CD14-positive monocyte (primary cell): ENCODE data around the gene CLDND1. TPM values are rescaled to one million over a fixed set of nuclear protein-coding genes. Genes with fewer than 3 reads are reported as not detected.

ENCODE experiments used
- DNase-seq, 3 donors: peaks; one replicate each; pipeline ENCODE4 v3.0.0-alpha.2; 2011 to 2022
- H2AFZ ChIP-seq: 2 replicates; pipeline ENCODE4 v1.6.0; 2012; ENCODE audit warnings: mild to moderate bottlenecking, low read depth, low read length, inconsistent platforms; ENCODE audit not compliant: insufficient read depth, poor library complexity, severe bottlenecking
- H3K27ac ChIP-seq, 2 donors: 1 replicate in 1 of 2; 2 replicates in 1 of 2; pipeline ENCODE4 v1.5.1; 2012 to 2013; ENCODE audit warnings: low read length in 2 of 2, control low read depth in 1 of 2, inconsistent platforms in 1 of 2, low read depth in 1 of 2, mild to moderate bottlenecking in 1 of 2
- H3K27me3 ChIP-seq, 2 donors: one replicate each; pipeline versions ENCODE4 v1.6.0 to v1.6.1; 2011 to 2013; ENCODE audit warnings: low read length in 2 of 2; ENCODE audit not compliant: control insufficient read depth in 2 of 2, insufficient read depth in 2 of 2
- H3K36me3 ChIP-seq, 2 donors: replicated peaks in 1 of 2; 1 replicate in 1 of 2; 2 replicates in 1 of 2; pipeline versions ENCODE4 v1.5.1 to v1.6.1; 2012 to 2013; ENCODE audit warnings: low read length in 2 of 2, control low read depth in 1 of 2, inconsistent platforms in 1 of 2, mild to moderate bottlenecking in 1 of 2; ENCODE audit not compliant: insufficient read depth in 2 of 2, control insufficient read depth in 1 of 2
- H3K4me1 ChIP-seq, 2 donors: 1 replicate in 1 of 2; 2 replicates in 1 of 2; pipeline versions ENCODE4 v1.5.1 to v1.6.1; 2012 to 2013; ENCODE audit warnings: low read length in 2 of 2, control low read depth in 1 of 2, inconsistent platforms in 1 of 2, mild to moderate bottlenecking in 1 of 2, moderate library complexity in 1 of 2; ENCODE audit not compliant: insufficient read depth in 2 of 2, control insufficient read depth in 1 of 2
- H3K4me2 ChIP-seq: replicated peaks from 2 replicates; pipeline ENCODE3; 2012; ENCODE audit warnings: low read length, moderate library complexity, mild to moderate bottlenecking; ENCODE audit not compliant: poor library complexity, severe bottlenecking; ENCODE audit errors: extremely low read depth
- H3K4me3 ChIP-seq, 3 experiments: fragments of 200-600 bp in 1 of 3; sonication (generic) in 1 of 3; replicated peaks in 1 of 3; 1 replicate in 2 of 3; 2 replicates in 1 of 3; pipeline ENCODE4 v1.5.1; 2011 to 2013; ENCODE audit warnings: low read length in 3 of 3, mild to moderate bottlenecking in 3 of 3, control low read depth in 2 of 3, low read depth in 2 of 3, inconsistent platforms in 1 of 3, moderate library complexity in 1 of 3
- H3K79me2 ChIP-seq: 2 replicates; pipeline ENCODE4 v1.6.0; 2012; ENCODE audit warnings: mild to moderate bottlenecking, control low read depth, inconsistent platforms, low read length, moderate library complexity; ENCODE audit not compliant: insufficient read depth
- H3K9ac ChIP-seq: 2 replicates; pipeline ENCODE4 v1.6.0; 2017; ENCODE audit warnings: low read length, mild to moderate bottlenecking; ENCODE audit not compliant: insufficient read depth, poor library complexity, severe bottlenecking
- H3K9me3 ChIP-seq, 2 donors: replicated peaks in 1 of 2; 1 replicate in 1 of 2; 2 replicates in 1 of 2; pipeline versions ENCODE4 v1.5.1 to v1.6.1; 2012 to 2013; ENCODE audit warnings: low read length in 2 of 2, control low read depth in 1 of 2; ENCODE audit not compliant: control insufficient read depth in 1 of 2, insufficient read depth in 1 of 2
- H4K20me1 ChIP-seq: 2 replicates; pipeline ENCODE4 v1.6.0; 2012; ENCODE audit warnings: mild to moderate bottlenecking, low read length, control low read depth, moderate library complexity; ENCODE audit not compliant: insufficient read depth
- H3K27ac Mint-ChIP-seq, 7 donors: one replicate each; pipeline ENCODE4 v1.8.0; 2020; ENCODE audit warnings: mild to moderate bottlenecking in 7 of 7, mixed read lengths in 7 of 7, moderate library complexity in 6 of 7, inconsistent platforms in 2 of 7
- H3K27me3 Mint-ChIP-seq, 3 donors: one replicate each; pipeline ENCODE4 v1.8.0; 2021 to 2022; ENCODE audit warnings: low read depth in 3 of 3, mild to moderate bottlenecking in 3 of 3, mixed read lengths in 3 of 3, moderate library complexity in 3 of 3, inconsistent platforms in 1 of 3
- H3K36me3 Mint-ChIP-seq, 2 donors: one replicate each; pipeline ENCODE4 v1.8.0; 2020; ENCODE audit warnings: mixed read lengths in 2 of 2, inconsistent platforms in 1 of 2, mild to moderate bottlenecking in 1 of 2
- H3K4me1 Mint-ChIP-seq: one replicate; pipeline ENCODE4 v1.8.0; 2020; ENCODE audit warnings: mild to moderate bottlenecking, mixed read lengths
- H3K4me3 Mint-ChIP-seq, 2 donors: one replicate each; pipeline ENCODE4 v1.8.0; 2020; ENCODE audit warnings: mild to moderate bottlenecking in 2 of 2, mixed read lengths in 2 of 2, moderate library complexity in 1 of 2
- H3K9me3 Mint-ChIP-seq, 7 donors: one replicate each; pipeline ENCODE4 v1.8.0; 2020 to 2022; ENCODE audit warnings: mixed read lengths in 7 of 7, mild to moderate bottlenecking in 6 of 7, moderate library complexity in 6 of 7, inconsistent platforms in 2 of 7
- WGBS: methylation state at CpG from one replicate; pipeline ENCODE4 v1.1.5; 2013; ENCODE audit warnings: missing lambda C conversion rate; ENCODE audit not compliant: insufficient coverage; 5-methylcytosine and 5-hydroxymethylcytosine counted together
- intact Hi-C, 2 donors: fragments of 100-400 bp; cut with micrococcal nuclease; formaldehyde crosslinking; loops; one replicate each; pipeline versions ENCODE4 v1.15.0 to v1.15.1; 2023
- polyA plus RNA-seq, 3 donors: library from polyadenylated mRNA; depleted of rRNA in 1 of 3; unstranded in 2 of 3; stranded (reverse) in 1 of 3; fragments of 300-500 nt in 2 of 3; fragments of >200 nt in 1 of 3; fragmentation: Illumina TruSeq in 2 of 3; gene quantifications; 1 replicate in 2 of 3; 2 replicates in 1 of 3; pipeline ENCODE4 v1.2.3, GENCODE V29; 2012 to 2021
- TF ChIP-seq, protein P1 (sequence below): fragments of 200-600 bp; IDR thresholded peaks from one replicate; pipeline ENCODE4 v1.8.0; 2022; ENCODE audit warnings: antibody characterized with exemption, mild to moderate bottlenecking

The CLDND1 gene
- polyA plus RNA-seq, 3 donors, result 65.3 to 91.8 (median 76.0) TPM

DNA sequence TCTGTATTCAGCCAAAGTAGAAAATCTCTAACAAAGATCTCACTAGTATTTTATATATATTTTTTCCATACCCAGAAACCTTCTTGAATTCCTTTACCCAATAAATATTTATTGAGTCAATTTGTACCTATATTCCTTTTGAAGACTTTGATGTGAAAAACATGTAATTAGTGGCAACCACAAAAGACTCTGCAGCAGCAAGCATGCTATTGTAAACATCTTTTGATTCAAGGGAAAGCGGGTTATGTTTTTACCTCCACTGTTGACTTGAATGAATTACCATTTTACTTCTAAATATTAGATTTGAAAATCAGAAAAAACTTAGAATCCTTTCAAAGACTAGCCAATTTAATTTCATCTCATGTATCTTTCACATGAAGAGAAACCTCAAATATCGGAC, 11.5 kb upstream of the CLDND1 start:
- Histone ChIP-seq H3K27ac (no peak overlapping the region), H3K27me3 (peaks cover 0 to 3% of the 10 kb centered on the region in 2 donors), H3K36me3 (no peaks in the 10 kb centered on the region), H3K9me3 (no peaks in the 10 kb centered on the region), H3K4me3 (no peak overlapping the region), H4K20me1 (no peaks in the 10 kb centered on the region), H3K79me2 (no peaks in the 10 kb centered on the region), H2AFZ (no peak overlapping the region), H3K9ac (no peak overlapping the region), H3K4me2 (no peak overlapping the region), H3K4me1 (no peaks in the 10 kb centered on the region)
- intact Hi-C loops, result no loop called here
- Mint-ChIP-seq H3K4me3 (no peak overlapping the region), H3K27ac (no peak overlapping the region), H3K36me3 (no peaks in the 10 kb centered on the region), H3K4me1 (peaks cover 9% of the 10 kb centered on the region), H3K9me3 (no peaks in the 10 kb centered on the region), H3K27me3 (peaks cover 0 to 15% (median 0%) of the 10 kb centered on the region in 3 donors)
- TF ChIP-seq, protein P1, sequence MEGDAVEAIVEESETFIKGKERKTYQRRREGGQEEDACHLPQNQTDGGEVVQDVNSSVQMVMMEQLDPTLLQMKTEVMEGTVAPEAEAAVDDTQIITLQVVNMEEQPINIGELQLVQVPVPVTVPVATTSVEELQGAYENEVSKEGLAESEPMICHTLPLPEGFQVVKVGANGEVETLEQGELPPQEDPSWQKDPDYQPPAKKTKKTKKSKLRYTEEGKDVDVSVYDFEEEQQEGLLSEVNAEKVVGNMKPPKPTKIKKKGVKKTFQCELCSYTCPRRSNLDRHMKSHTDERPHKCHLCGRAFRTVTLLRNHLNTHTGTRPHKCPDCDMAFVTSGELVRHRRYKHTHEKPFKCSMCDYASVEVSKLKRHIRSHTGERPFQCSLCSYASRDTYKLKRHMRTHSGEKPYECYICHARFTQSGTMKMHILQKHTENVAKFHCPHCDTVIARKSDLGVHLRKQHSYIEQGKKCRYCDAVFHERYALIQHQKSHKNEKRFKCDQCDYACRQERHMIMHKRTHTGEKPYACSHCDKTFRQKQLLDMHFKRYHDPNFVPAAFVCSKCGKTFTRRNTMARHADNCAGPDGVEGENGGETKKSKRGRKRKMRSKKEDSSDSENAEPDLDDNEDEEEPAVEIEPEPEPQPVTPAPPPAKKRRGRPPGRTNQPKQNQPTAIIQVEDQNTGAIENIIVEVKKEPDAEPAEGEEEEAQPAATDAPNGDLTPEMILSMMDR, result no peak
- no CpG with 5 or more reads among the region's 2 CpGs for WGBS
- no peak for DNase-seq

DNA sequence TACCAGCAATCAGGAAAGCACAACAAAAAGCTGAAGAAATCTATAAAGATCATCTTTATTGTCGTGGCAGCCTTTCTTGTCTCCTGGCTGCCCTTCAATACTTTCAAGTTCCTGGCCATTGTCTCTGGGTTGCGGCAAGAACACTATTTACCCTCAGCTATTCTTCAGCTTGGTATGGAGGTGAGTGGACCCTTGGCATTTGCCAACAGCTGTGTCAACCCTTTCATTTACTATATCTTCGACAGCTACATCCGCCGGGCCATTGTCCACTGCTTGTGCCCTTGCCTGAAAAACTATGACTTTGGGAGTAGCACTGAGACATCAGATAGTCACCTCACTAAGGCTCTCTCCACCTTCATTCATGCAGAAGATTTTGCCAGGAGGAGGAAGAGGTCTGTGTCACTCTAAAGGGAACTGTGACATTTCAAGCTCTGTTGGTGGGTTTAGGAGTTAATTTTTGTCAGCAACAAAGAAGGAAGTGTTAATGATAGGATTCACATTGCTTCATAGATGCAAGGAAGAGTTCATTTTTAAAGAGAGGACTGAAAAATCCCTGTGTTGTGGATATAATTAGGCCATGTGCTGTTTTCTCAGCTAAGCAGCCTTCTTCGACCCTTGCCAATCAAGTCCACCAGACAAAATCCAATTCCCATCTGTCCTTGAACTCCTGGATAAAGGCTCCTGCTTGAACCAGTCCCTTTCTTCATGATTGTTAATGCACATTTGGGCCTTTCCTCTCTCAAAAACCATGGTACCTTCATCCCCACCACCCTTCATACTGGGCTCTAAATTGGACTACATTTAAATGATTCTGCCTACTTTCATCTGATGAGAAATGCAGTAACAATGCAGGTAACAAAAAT, 10.2 kb upstream of the CLDND1 start:
- no peak for DNase-seq
- Histone ChIP-seq H3K79me2 (no peaks in the 10 kb centered on the region), H3K27ac (no peak overlapping the region), H3K27me3 (peaks cover 0 to 3% of the 10 kb centered on the region in 2 donors), H3K9ac (no peak overlapping the region), H3K4me2 (no peak overlapping the region), H2AFZ (peak overlapping the region; percentile 19), H3K36me3 (no peaks in the 10 kb centered on the region), H4K20me1 (no peaks in the 10 kb centered on the region), H3K9me3 (no peaks in the 10 kb centered on the region), H3K4me1 (no peaks in the 10 kb centered on the region), H3K4me3 (no peak overlapping the region)
- H3K4me3 Mint-ChIP-seq, result no peak overlapping the region
- TF ChIP-seq, protein P1, result no peak
- peak overlapping the region in 1 of 7 donors; percentile 11 for H3K27ac Mint-ChIP-seq
- H3K9me3 Mint-ChIP-seq, result no peaks in the 10 kb centered on the region
- H3K36me3 Mint-ChIP-seq, result no peaks in the 10 kb centered on the region
- H3K27me3 Mint-ChIP-seq, result peaks cover 0 to 13% (median 0%) of the 10 kb centered on the region in 3 donors
- WGBS, result 100% methylated on average over 1 of the region's 6 CpGs
- intact Hi-C loops, result no loop called here
- peaks cover 9% of the 10 kb centered on the region for H3K4me1 Mint-ChIP-seq
